ENCODE results near the gene TAF10. TPM values are rescaled to one million over a fixed set of nuclear protein-coding genes. Genes with fewer than 3 reads are reported as not detected.

TAF10 gene
- polyA plus RNA-seq, 1 of the 3 experiments (the other 2 are of a cell fraction), result 213 TPM

DNA sequence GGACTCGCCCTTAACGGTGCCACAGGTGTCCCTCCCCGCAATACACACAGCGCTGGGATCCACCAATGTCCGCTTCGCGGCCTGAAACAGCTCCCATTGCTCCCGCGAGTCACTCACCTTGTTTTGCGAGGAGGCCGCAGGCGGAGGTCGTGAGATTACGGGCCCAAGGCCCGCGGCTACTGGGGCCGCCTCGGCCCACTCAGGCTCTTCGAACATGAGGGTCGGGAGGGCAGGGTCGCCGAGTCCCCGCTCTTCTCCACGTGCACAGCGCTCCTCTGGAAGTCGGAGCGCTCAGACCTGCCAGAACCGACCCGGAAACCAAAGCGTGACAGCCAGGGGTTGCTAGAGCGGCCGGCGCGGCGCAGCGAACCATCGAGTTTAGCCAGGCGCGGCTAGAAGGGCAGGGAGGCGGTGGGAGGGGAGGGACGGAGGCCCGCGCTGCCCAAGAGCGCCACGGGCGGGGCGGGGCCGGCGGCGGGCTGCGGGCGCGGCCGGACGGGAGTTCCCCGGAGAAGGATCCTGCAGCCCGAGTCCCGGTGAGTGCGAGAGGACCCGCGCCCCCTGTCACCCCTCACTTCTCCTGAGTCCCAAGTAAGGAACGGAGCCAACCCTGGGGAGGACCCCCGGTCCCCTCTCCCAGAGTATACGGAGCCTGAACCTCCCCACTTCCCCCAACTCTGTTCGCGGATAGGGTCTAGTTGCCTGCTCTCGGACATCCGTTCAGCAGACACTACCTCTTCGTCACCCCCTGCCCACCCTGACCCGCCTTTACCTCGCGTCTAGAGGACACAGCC is 8.5 kb downstream of the TAF10 start, which contains the start of the genes ILK and RRP8:
Gene ILK (plus strand): TSS at position 488 of the 794 bp plus-strand sequence. CDS start 498 bp downstream, outside the sequence.
Gene RRP8 (minus strand): TSS at position 330 of the 794 bp plus-strand sequence. CDS start 114 bp downstream, at position 216.
- 1% methylated on average over 33 of the region's 72 CpGs for WGBS (ENCODE audit: low lambda C conversion rate)
- Histone ChIP-seq H3F3A (replicated peaks; ENCODE audit: insufficient read depth) (peaks cover 34% of the 10 kb centered on the region), H3K9ac (peak within 1 kb of the TSS; percentile 92), H4K20me1 (ENCODE audit: insufficient read depth) (no peaks in the 10 kb centered on the region; the same call in 1 of the 2 replicates), H3K27me3 (ENCODE audit: insufficient read depth) (no peaks in the 10 kb centered on the region), H3K4me2 (peak within 1 kb of the TSS; percentile 86), H3K36me3 (replicated peaks in 1 of 2; ENCODE audit: control insufficient read depth in 1 of 2, insufficient read depth in 2 of 2, low read length in 1 of 2) (peaks cover 24 to 44% of the 10 kb centered on the region in 2 experiments), H3K9me3 (no peaks in the 10 kb centered on the region), H3K9me2 (no peaks in the 10 kb centered on the region), H2AFZ (ENCODE audit: low read depth) (peak within 1 kb of the TSS; percentile 75), H3K4me1 (ENCODE audit: control insufficient read depth in 1 of 2, insufficient read depth in 2 of 2, low read depth in 1 of 2, low read length in 1 of 2) (peaks cover 26 to 40% of the 10 kb centered on the region in 2 experiments), H3K4me3 (ENCODE audit: low read depth in 2 of 2, low read length in 1 of 2) (peak within 1 kb of the TSS; percentile 67 to 95), H3K79me2 (ENCODE audit: insufficient read depth) (peaks cover 95% of the 10 kb centered on the region), H3K27ac (ENCODE audit: low read depth in 2 of 2, low read length in 1 of 2) (peak within 1 kb of the TSS; percentile 79 to 91)
- ChIA-PET CTCF (interaction anchor here (0.6 to 2.2 kb wide), 10 partner anchors 9 to 224 kb away, joined by 3 to 13 read pairs (median 6); partner anchors contain the start of genes MRPL17 and TAF10), POLR2A (interaction anchor here (1.0 to 3.0 kb wide), 4 partner anchors 9 to 80 kb away, joined by 3 to 15 read pairs (median 6); partner anchors contain the start of genes MRPL17, TAF10 and TPP1)
- DNase-seq, result peak; percentile 96
- TF ChIP-seq TEAD4 (IDR thresholded peaks at IDR 0.05; ENCODE audit: borderline replicate concordance, insufficient read depth), result no peak
- TF ChIP-seq, protein P1, sequence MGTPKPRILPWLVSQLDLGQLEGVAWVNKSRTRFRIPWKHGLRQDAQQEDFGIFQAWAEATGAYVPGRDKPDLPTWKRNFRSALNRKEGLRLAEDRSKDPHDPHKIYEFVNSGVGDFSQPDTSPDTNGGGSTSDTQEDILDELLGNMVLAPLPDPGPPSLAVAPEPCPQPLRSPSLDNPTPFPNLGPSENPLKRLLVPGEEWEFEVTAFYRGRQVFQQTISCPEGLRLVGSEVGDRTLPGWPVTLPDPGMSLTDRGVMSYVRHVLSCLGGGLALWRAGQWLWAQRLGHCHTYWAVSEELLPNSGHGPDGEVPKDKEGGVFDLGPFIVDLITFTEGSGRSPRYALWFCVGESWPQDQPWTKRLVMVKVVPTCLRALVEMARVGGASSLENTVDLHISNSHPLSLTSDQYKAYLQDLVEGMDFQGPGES (IDR thresholded peaks at IDR 0.05; ENCODE audit: low read depth, low read length), result no peak
- peak; percentile 77 for TF ChIP-seq POLR2AphosphoS5 (IDR thresholded peaks at IDR 0.05; ENCODE audit: low read depth, low read length)
- TF ChIP-seq RCOR1 (IDR thresholded peaks at IDR 0.05; ENCODE audit: low read length), result 0 out of 2 replicates have a peak, but pooled peaks have one; percentile 34
- TF ChIP-seq TCF12 (IDR thresholded peaks at IDR 0.05), result peak; percentile 39; the same call in 1 of the 2 replicates
- TF ChIP-seq GABPA (IDR thresholded peaks at IDR 0.05; ENCODE audit: low read depth), result peak; percentile 76
- no peak for TF ChIP-seq FOXM1 (IDR thresholded peaks at IDR 0.05; ENCODE audit: low read depth)
- TF ChIP-seq MEF2A (IDR thresholded peaks at IDR 0.05; ENCODE audit: borderline replicate concordance, low read depth), result no peak
- TF ChIP-seq, protein P2, sequence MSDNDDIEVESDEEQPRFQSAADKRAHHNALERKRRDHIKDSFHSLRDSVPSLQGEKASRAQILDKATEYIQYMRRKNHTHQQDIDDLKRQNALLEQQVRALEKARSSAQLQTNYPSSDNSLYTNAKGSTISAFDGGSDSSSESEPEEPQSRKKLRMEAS (IDR thresholded peaks at IDR 0.05; ENCODE audit: low read depth), result peak; percentile 97
- peak; percentile 8 to 35; a peak in 2 of 4 replicates for TF ChIP-seq EP300 (IDR thresholded peaks at IDR 0.05; ENCODE audit: borderline replicate concordance in 1 of 2, low read depth in 1 of 2, low read length in 1 of 2)
- TF ChIP-seq, protein P3, sequence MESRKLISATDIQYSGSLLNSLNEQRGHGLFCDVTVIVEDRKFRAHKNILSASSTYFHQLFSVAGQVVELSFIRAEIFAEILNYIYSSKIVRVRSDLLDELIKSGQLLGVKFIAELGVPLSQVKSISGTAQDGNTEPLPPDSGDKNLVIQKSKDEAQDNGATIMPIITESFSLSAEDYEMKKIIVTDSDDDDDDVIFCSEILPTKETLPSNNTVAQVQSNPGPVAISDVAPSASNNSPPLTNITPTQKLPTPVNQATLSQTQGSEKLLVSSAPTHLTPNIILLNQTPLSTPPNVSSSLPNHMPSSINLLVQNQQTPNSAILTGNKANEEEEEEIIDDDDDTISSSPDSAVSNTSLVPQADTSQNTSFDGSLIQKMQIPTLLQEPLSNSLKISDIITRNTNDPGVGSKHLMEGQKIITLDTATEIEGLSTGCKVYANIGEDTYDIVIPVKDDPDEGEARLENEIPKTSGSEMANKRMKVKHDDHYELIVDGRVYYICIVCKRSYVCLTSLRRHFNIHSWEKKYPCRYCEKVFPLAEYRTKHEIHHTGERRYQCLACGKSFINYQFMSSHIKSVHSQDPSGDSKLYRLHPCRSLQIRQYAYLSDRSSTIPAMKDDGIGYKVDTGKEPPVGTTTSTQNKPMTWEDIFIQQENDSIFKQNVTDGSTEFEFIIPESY (IDR thresholded peaks at IDR 0.05; ENCODE audit: borderline replicate concordance, low read depth), result peak; percentile 84; the same call in 1 of the 2 replicates
- TF ChIP-seq, protein P4, sequence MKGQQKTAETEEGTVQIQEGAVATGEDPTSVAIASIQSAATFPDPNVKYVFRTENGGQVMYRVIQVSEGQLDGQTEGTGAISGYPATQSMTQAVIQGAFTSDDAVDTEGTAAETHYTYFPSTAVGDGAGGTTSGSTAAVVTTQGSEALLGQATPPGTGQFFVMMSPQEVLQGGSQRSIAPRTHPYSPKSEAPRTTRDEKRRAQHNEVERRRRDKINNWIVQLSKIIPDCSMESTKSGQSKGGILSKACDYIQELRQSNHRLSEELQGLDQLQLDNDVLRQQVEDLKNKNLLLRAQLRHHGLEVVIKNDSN (IDR thresholded peaks at IDR 0.05; ENCODE audit: borderline replicate concordance, low read depth), result no peak; the same call in 1 of the 2 replicates
- TF ChIP-seq FOSL2 (IDR thresholded peaks at IDR 0.05; ENCODE audit: borderline replicate concordance, low read depth), result no peak; the same call in 1 of the 2 replicates
- peak; percentile 70; the same call in 1 of the 2 replicates for TF ChIP-seq FOXJ3 (CRISPR knock-in tag; IDR thresholded peaks at IDR 0.05)
- TF ChIP-seq NRF1 (IDR thresholded peaks at IDR 0.05; ENCODE audit: low read depth, low read length), result peak; percentile 26; the same call in 1 of the 2 replicates
- TF ChIP-seq ELF1 (IDR thresholded peaks at IDR 0.05), result peak; percentile 91
- no peak for TF ChIP-seq JUND (IDR thresholded peaks at IDR 0.05)
- TF ChIP-seq NFIC (IDR thresholded peaks at IDR 0.05; ENCODE audit: borderline replicate concordance), result 0 out of 2 replicates have a peak, but pooled peaks have one; percentile 15
- TF ChIP-seq SIN3A (IDR thresholded peaks at IDR 0.05; ENCODE audit: borderline replicate concordance, low read depth, low read length), result peak; percentile 99
- TF ChIP-seq, protein P5, sequence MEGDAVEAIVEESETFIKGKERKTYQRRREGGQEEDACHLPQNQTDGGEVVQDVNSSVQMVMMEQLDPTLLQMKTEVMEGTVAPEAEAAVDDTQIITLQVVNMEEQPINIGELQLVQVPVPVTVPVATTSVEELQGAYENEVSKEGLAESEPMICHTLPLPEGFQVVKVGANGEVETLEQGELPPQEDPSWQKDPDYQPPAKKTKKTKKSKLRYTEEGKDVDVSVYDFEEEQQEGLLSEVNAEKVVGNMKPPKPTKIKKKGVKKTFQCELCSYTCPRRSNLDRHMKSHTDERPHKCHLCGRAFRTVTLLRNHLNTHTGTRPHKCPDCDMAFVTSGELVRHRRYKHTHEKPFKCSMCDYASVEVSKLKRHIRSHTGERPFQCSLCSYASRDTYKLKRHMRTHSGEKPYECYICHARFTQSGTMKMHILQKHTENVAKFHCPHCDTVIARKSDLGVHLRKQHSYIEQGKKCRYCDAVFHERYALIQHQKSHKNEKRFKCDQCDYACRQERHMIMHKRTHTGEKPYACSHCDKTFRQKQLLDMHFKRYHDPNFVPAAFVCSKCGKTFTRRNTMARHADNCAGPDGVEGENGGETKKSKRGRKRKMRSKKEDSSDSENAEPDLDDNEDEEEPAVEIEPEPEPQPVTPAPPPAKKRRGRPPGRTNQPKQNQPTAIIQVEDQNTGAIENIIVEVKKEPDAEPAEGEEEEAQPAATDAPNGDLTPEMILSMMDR (IDR thresholded peaks at IDR 0.05), result no peak; the same call in 1 of the 2 replicates
- TF ChIP-seq RXRA (IDR thresholded peaks at IDR 0.05; ENCODE audit: borderline replicate concordance, low read depth), result no peak
- TF ChIP-seq RAD21 (IDR thresholded peaks at IDR 0.05; ENCODE audit: low read length), result peak; percentile 5; the same call in 1 of the 2 replicates
- TF ChIP-seq, protein P6, sequence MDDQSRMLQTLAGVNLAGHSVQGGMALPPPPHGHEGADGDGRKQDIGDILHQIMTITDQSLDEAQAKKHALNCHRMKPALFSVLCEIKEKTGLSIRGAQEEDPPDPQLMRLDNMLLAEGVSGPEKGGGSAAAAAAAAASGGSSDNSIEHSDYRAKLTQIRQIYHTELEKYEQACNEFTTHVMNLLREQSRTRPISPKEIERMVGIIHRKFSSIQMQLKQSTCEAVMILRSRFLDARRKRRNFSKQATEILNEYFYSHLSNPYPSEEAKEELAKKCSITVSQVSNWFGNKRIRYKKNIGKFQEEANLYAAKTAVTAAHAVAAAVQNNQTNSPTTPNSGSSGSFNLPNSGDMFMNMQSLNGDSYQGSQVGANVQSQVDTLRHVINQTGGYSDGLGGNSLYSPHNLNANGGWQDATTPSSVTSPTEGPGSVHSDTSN (IDR thresholded peaks at IDR 0.05), result peak; percentile 70
- no peak for TF ChIP-seq GATA2 (CRISPR knock-in tag; IDR thresholded peaks at IDR 0.05)
- no peak; the same call in 1 of the 2 replicates for TF ChIP-seq YY1 (IDR thresholded peaks at IDR 0.05; ENCODE audit: low read depth)
- TF ChIP-seq MXI1 (IDR thresholded peaks at IDR 0.05; ENCODE audit: low read depth, low read length), result peak; percentile 99

All from SK-N-SH (cell line).